Astrocyte of the spinal cord (primary cell): ENCODE measurements around the gene SYS1.
A peak's percentile ranks its signal among the peaks of the same experiment; 100 is the strongest.

Source experiments
- DNase-seq: peaks from one replicate; pipeline ENCODE4 v3.0.0; 2011; ENCODE audit warnings: low read depth, low spot score
- H3K4me3 ChIP-seq: 2 replicates; pipeline ENCODE4 v1.5.1; 2011; ENCODE audit warnings: low read depth, mild to moderate bottlenecking, low read length, moderate library complexity
- CTCF ChIP-seq: IDR thresholded peaks from 2 replicates; pipeline ENCODE4 v1.5.1; 2012; ENCODE audit warnings: low read depth, mild to moderate bottlenecking, low read length, inconsistent platforms
- in situ Hi-C: cut with HindIII; loops from 2 replicates; pipeline ENCODE4 v1.10.0; 2017; ENCODE audit warnings: low sequenced_read_pairs

Gene SYS1

GRCh38 chr20:45355209-45356084 lies 7.5 kb upstream of the SYS1 start:
- TF ChIP-seq CTCF = no peak
- in situ Hi-C loops = no loop called here
- no peak overlapping the region for H3K4me3 ChIP-seq
- DNase-seq = peak; percentile 81

GRCh38 chr20:45358282-45359068 lies 4.5 kb upstream of the SYS1 start:
- no peak overlapping the region for H3K4me3 ChIP-seq
- no peak for TF ChIP-seq CTCF
- peak; percentile 60 for DNase-seq
- in situ Hi-C loops = no loop called here

- H3K4me3 ChIP-seq = no peak overlapping the region
- peak; percentile 85 for DNase-seq
- in situ Hi-C loops = no loop called here
- no peak for TF ChIP-seq CTCF
These were observed 3.9 kb upstream of the SYS1 start for GRCh38 chr20:45359069-45359405.

GRCh38 chr20:45359406-45360148 lies 3.4 kb upstream of the SYS1 start:
- no peak for TF ChIP-seq CTCF
- in situ Hi-C loops = no loop called here
- DNase-seq = peak; percentile 87
- H3K4me3 ChIP-seq = no peak overlapping the region

GRCh38 chr20:45361793-45362192 lies 1.2 kb upstream of the SYS1 start:
- in situ Hi-C loops = no loop called here
- H3K4me3 ChIP-seq = no peak overlapping the region
- no peak for DNase-seq
- TF ChIP-seq CTCF = no peak
